ENCODE measurements around the gene FBXW2.

- TF ChIP-seq CTCF (IDR thresholded peaks at IDR 0.05) (no peak), POLR2A (IDR thresholded peaks at IDR 0.05) (no peak), POLR2AphosphoS5 (IDR thresholded peaks at IDR 0.05) (no peak)
These were observed 55.6 kb downstream of the FBXW2 start for GRCh38 chr9:120737416-120738165.

Measured in upper lobe of left lung (tissue), 4 donors.